Parathyroid adenoma (tissue), 2 donors: ENCODE results near the gene CD247.

Experiments
- H2AFZ ChIP-seq: fragments of 300-600 bp; sonication (generic); one replicate; pipeline ENCODE4 v1.7.0; 2017; ENCODE audit warnings: antibody characterized with exemption, mild to moderate bottlenecking
- H3K27ac ChIP-seq: fragments of 300-600 bp; sonication (generic); one replicate; pipeline ENCODE4 v1.7.0; 2017
- H3K27me3 ChIP-seq: fragments of 300-600 bp; sonication (generic); one replicate; pipeline ENCODE4 v1.7.0; 2017; ENCODE audit warnings: low read length; ENCODE audit not compliant: control insufficient read depth, insufficient read depth
- H3K36me3 ChIP-seq: fragments of 300-600 bp; sonication (generic); one replicate; pipeline ENCODE4 v1.7.0; 2017; ENCODE audit warnings: low read length; ENCODE audit not compliant: control insufficient read depth, insufficient read depth
- H3K4me1 ChIP-seq: fragments of 300-600 bp; sonication (generic); one replicate; pipeline ENCODE4 v1.7.0; 2017; ENCODE audit warnings: control low read depth
- H3K4me2 ChIP-seq: fragments of 300-600 bp; sonication (generic); one replicate; pipeline ENCODE4 v1.7.0; 2017; ENCODE audit warnings: low read length
- H3K4me3 ChIP-seq: fragments of 300-600 bp; sonication (generic); one replicate; pipeline ENCODE4 v1.7.0; 2017; ENCODE audit warnings: low read depth, low read length
- H3K79me2 ChIP-seq: fragments of 300-600 bp; sonication (generic); one replicate; pipeline ENCODE4 v1.7.0; 2017; ENCODE audit warnings: control low read depth
- H3K9ac ChIP-seq: fragments of 300-600 bp; sonication (generic); one replicate; pipeline ENCODE4 v1.7.0; 2017; ENCODE audit warnings: mild to moderate bottlenecking
- H3K9me3 ChIP-seq: fragments of 300-600 bp; sonication (generic); one replicate; pipeline ENCODE4 v1.7.0; 2017; ENCODE audit warnings: low read length; ENCODE audit not compliant: control insufficient read depth
- TF ChIP-seq, protein P1 (sequence below): fragments of 300-600 bp; sonication (generic); IDR thresholded peaks from one replicate; pipeline ENCODE4 v1.7.0; 2017; ENCODE audit warnings: antibody characterized with exemption, mild to moderate bottlenecking
- donor health status: primary hyperparathyroidism.

The CD247 gene

DNA sequence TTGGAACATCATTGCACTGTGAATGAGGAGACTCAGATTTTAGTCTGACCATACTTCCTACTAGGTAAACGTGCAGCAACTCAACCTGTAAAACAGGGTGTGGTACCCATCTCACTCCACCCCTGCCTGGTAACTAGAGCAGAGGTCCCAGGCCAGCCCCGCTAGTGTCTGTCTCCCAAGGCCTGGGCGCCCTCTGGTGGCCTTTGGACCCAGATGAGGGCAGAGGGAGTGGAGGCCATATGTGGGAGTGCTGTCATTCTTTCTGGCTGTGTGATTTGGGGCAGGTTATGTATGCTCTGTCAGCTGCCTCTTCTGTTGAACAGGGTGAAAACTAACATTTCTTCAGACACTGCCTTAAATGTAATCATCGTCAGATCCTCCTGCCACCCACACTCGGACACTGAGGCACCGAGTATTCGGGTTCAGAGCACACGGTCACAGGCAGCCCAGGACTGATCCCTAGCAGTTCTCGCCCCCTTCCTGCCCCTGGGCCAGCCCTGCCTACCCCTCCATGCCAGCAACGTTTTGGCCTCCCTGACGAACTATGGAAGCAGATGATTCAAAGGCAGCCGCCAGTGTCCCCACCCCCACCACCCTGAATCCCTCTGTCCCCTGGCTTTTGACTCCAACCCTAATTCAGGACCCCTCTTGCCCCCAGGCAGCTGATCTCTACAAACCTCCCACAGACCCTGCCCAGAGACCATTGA is 76.0 kb downstream of the CD247 start:
- Histone ChIP-seq H3K4me3 (no peak overlapping the region), H2AFZ (no peak overlapping the region), H3K9ac (no peak overlapping the region), H3K27ac (no peak overlapping the region), H3K27me3 (no peaks in the 10 kb centered on the region), H3K36me3 (no peaks in the 10 kb centered on the region), H3K4me2 (no peak overlapping the region), H3K4me1 (no peaks in the 10 kb centered on the region), H3K79me2 (no peaks in the 10 kb centered on the region), H3K9me3 (no peaks in the 10 kb centered on the region)
- TF ChIP-seq, protein P1, sequence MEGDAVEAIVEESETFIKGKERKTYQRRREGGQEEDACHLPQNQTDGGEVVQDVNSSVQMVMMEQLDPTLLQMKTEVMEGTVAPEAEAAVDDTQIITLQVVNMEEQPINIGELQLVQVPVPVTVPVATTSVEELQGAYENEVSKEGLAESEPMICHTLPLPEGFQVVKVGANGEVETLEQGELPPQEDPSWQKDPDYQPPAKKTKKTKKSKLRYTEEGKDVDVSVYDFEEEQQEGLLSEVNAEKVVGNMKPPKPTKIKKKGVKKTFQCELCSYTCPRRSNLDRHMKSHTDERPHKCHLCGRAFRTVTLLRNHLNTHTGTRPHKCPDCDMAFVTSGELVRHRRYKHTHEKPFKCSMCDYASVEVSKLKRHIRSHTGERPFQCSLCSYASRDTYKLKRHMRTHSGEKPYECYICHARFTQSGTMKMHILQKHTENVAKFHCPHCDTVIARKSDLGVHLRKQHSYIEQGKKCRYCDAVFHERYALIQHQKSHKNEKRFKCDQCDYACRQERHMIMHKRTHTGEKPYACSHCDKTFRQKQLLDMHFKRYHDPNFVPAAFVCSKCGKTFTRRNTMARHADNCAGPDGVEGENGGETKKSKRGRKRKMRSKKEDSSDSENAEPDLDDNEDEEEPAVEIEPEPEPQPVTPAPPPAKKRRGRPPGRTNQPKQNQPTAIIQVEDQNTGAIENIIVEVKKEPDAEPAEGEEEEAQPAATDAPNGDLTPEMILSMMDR = peak; percentile 64

DNA sequence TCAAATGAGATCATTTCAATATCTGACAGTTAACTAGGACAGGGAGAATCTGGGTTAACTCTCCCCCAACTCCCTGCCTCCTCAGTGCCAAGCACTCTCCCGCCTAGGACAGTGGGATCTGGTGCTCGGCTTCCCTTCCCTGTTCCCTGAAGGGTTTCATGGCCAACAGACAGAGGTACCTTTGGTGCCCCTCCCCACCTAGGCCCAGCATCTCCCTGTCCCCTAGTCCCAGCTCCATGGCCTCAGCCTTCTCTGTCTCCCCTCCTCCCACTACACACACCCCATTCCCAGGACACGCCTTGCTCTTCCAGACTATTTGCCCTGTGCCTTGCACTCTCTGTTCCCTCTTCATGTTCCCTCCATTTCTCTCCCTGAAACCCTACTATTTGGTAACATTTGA is 77.1 kb downstream of the CD247 start:
- H3K4me3 ChIP-seq = no peak overlapping the region
- H3K9ac ChIP-seq = no peak overlapping the region
- no peaks in the 10 kb centered on the region for H3K27me3 ChIP-seq
- TF ChIP-seq, protein P1 = no peak
- no peak overlapping the region for H3K27ac ChIP-seq
- H3K4me1 ChIP-seq = no peaks in the 10 kb centered on the region
- H3K4me2 ChIP-seq = no peak overlapping the region
- no peak overlapping the region for H2AFZ ChIP-seq
- H3K36me3 ChIP-seq = no peaks in the 10 kb centered on the region
- no peaks in the 10 kb centered on the region for H3K9me3 ChIP-seq
- no peaks in the 10 kb centered on the region for H3K79me2 ChIP-seq

DNA sequence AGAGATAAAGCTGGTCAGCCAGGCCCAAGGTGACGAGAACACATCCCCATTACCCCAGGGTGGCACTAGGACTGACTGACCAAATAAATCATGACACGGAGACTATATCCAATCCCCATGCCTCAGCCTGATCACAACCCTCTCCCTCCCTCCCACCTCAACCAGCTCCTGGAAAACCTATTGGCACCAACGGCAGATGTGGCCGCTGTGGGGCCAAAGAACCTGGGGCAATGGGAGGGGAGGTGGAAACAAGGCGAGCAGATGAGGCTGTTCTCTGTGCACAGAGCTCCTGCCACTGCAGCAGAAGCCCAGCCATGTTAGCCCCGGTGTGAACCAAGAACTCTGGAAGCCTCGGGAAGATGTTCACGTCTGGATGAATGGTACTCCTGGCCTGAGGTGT is 77.6 kb downstream of the CD247 start:
- Histone ChIP-seq H2AFZ (no peak overlapping the region), H3K36me3 (no peaks in the 10 kb centered on the region), H3K79me2 (no peaks in the 10 kb centered on the region), H3K4me2 (no peak overlapping the region), H3K27me3 (no peaks in the 10 kb centered on the region), H3K4me1 (no peaks in the 10 kb centered on the region), H3K4me3 (no peak overlapping the region), H3K9me3 (no peaks in the 10 kb centered on the region), H3K27ac (no peak overlapping the region), H3K9ac (no peak overlapping the region)
- TF ChIP-seq, protein P1 = no peak

DNA sequence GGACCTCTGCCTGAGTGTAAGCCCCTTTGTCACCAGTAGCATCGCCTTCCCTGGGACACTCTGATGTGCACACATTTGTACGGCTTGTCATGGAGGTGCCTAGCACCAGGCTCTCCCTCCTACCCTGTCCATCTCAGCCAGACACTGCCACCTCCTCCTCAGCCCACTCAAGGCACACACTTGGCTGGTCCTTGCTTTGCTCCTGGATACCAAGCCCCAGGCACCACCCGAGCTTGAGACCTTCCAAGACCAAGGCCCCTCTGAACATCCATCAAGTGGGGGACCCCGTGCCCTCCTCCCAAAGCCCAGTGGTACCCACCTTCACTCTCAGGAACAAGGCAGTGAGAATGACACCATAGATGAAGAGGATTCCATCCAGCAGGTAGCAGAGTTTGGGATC is 78.0 kb downstream of the CD247 start:
- no peaks in the 10 kb centered on the region for H3K36me3 ChIP-seq
- H3K4me2 ChIP-seq = no peak overlapping the region
- no peak overlapping the region for H3K9ac ChIP-seq
- no peaks in the 10 kb centered on the region for H3K9me3 ChIP-seq
- H3K79me2 ChIP-seq = no peaks in the 10 kb centered on the region
- no peak overlapping the region for H3K27ac ChIP-seq
- TF ChIP-seq, protein P1 = no peak
- no peaks in the 10 kb centered on the region for H3K27me3 ChIP-seq
- no peak overlapping the region for H2AFZ ChIP-seq
- no peak overlapping the region for H3K4me3 ChIP-seq
- H3K4me1 ChIP-seq = no peaks in the 10 kb centered on the region
